AG04449 (cell line): ENCODE data around the gene MN1.

ENCODE experiments used
- CTCF ChIA-PET: fragments of 350-600 bp; formaldehyde crosslinking; extraction: SDS; loops from one replicate; lab custom pipeline; 2021; ENCODE audit warnings: antibody characterized with exemption; lab: Yijun Ruan, JAX
- POLR2A ChIA-PET: fragments of 400-600, 350-600 bp; formaldehyde crosslinking; extraction: SDS; loops from one replicate; lab custom pipeline; 2020; ENCODE audit warnings: antibody characterized with exemption, inconsistent platforms; lab: Yijun Ruan, JAX
- DNase-seq: peaks from one replicate; pipeline ENCODE4 v3.0.0-alpha.2; 2010; ENCODE audit warnings: low read depth, low spot score
- H3K4me3 ChIP-seq: 2 replicates; pipeline ENCODE4 v1.5.1; 2011; ENCODE audit warnings: low read depth, mild to moderate bottlenecking, control low read depth, low read length
- CTCF ChIP-seq: IDR thresholded peaks from one replicate; pipeline ENCODE4 v1.5.1; 2011; ENCODE audit warnings: mild to moderate bottlenecking, moderate library complexity, low read length, control low read depth, inconsistent platforms; ENCODE audit not compliant: insufficient read depth; ENCODE audit errors: missing control alignments

MN1 gene

GRCh38 chr22:27816552-27816951 lies 15.0 kb upstream of the MN1 start:
- no peak for DNase-seq
- no peak overlapping the region for H3K4me3 ChIP-seq
- POLR2A ChIA-PET, result no interaction called here
- no peak for TF ChIP-seq CTCF
- CTCF ChIA-PET, result interaction anchor here (1.1 kb wide), 1 partner anchor 11 kb away, joined by 3 read pairs; no protein-coding TSS in a partner anchor

- POLR2A ChIA-PET, result interaction anchor here (0.6 kb wide), 1 partner anchor 135 kb away, joined by 3 read pairs; no protein-coding TSS in a partner anchor
- TF ChIP-seq CTCF, result no peak
- no peak for DNase-seq
- CTCF ChIA-PET, result interaction anchor here (1.1 kb wide), 1 partner anchor 10 kb away, joined by 3 read pairs; no protein-coding TSS in a partner anchor
- no peak overlapping the region for H3K4me3 ChIP-seq
These were observed 14.4 kb upstream of the MN1 start for GRCh38 chr22:27815826-27816530.

- no peak overlapping the region for H3K4me3 ChIP-seq
- DNase-seq, result no peak
- ChIA-PET POLR2A (interaction anchor here (0.6 kb wide), 1 partner anchor 136 kb away, joined by 3 read pairs; no protein-coding TSS in a partner anchor), CTCF (no interaction called here)
- TF ChIP-seq CTCF, result no peak
These were observed 13.4 kb upstream of the MN1 start for GRCh38 chr22:27814993-27815392.

- ChIA-PET CTCF (no interaction called here), POLR2A (interaction anchor here (0.7 kb wide), 1 partner anchor 132 kb away, joined by 3 read pairs; no protein-coding TSS in a partner anchor)
- no peak overlapping the region for H3K4me3 ChIP-seq
- DNase-seq, result no peak
- no peak for TF ChIP-seq CTCF
These were observed 10.2 kb upstream of the MN1 start for GRCh38 chr22:27811778-27812177.

- TF ChIP-seq CTCF, result no peak
- POLR2A ChIA-PET, result no interaction called here
- no peak overlapping the region for H3K4me3 ChIP-seq
- CTCF ChIA-PET, result interaction anchor here (1.0 to 1.2 kb wide), 2 partner anchors 1054 to 1130 kb away, joined by 3 to 4 read pairs; no protein-coding TSS in a partner anchor
- no peak for DNase-seq
These were observed 9.1 kb upstream of the MN1 start for GRCh38 chr22:27810609-27811151.
